GM12872 (cell line): ENCODE measurements around the gene EDN1.

ENCODE experiments used
- TF ChIP-seq, protein P1 (sequence below): IDR thresholded peaks from 3 replicates; pipeline ENCODE4 v1.5.1; 2011; ENCODE audit warnings: low read depth, mild to moderate bottlenecking, low read length, moderate library complexity; ENCODE audit not compliant: insufficient read depth

The EDN1 gene

DNA sequence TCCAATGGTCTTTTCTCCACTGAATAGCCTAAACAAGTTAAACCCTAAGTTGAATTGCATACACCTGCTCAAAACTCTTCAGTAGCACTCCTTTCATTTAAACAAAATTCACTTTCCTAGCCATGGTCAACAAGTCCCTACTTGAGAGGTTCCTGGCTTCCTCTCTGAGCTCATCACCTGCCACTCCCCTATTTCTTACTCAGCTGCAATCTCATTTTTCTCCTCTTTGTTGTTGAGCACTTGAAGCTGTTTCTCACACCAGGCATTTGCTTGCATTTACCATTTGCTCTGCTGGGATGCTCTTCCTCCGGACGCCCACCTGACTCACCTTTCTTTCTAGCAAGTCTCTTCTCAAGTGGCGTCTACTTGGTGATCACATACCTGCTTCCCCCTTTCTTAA is 38.5 kb downstream of the EDN1 start:
- TF ChIP-seq, protein P1, sequence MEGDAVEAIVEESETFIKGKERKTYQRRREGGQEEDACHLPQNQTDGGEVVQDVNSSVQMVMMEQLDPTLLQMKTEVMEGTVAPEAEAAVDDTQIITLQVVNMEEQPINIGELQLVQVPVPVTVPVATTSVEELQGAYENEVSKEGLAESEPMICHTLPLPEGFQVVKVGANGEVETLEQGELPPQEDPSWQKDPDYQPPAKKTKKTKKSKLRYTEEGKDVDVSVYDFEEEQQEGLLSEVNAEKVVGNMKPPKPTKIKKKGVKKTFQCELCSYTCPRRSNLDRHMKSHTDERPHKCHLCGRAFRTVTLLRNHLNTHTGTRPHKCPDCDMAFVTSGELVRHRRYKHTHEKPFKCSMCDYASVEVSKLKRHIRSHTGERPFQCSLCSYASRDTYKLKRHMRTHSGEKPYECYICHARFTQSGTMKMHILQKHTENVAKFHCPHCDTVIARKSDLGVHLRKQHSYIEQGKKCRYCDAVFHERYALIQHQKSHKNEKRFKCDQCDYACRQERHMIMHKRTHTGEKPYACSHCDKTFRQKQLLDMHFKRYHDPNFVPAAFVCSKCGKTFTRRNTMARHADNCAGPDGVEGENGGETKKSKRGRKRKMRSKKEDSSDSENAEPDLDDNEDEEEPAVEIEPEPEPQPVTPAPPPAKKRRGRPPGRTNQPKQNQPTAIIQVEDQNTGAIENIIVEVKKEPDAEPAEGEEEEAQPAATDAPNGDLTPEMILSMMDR = no peak

DNA sequence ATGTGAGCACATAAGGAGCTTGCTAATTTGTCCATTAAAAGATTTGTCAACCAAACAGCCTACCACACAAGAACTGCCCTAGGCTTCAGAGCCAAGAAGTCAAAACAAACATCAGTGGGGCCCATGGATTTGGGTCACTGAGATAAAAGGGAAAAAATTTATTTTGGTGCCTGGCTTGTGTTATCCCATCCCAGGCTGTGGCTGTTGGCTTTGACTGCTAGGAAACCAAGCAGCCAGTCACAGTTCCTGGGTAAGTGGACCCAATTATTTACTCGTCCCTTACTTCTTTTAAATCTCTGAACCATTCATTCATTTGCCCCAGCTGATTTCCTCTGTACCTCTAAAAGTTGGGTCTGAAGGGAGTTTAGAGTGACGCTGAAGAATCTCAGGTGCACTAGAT is 41.3 kb downstream of the EDN1 start:
- TF ChIP-seq, protein P1 = no peak

DNA sequence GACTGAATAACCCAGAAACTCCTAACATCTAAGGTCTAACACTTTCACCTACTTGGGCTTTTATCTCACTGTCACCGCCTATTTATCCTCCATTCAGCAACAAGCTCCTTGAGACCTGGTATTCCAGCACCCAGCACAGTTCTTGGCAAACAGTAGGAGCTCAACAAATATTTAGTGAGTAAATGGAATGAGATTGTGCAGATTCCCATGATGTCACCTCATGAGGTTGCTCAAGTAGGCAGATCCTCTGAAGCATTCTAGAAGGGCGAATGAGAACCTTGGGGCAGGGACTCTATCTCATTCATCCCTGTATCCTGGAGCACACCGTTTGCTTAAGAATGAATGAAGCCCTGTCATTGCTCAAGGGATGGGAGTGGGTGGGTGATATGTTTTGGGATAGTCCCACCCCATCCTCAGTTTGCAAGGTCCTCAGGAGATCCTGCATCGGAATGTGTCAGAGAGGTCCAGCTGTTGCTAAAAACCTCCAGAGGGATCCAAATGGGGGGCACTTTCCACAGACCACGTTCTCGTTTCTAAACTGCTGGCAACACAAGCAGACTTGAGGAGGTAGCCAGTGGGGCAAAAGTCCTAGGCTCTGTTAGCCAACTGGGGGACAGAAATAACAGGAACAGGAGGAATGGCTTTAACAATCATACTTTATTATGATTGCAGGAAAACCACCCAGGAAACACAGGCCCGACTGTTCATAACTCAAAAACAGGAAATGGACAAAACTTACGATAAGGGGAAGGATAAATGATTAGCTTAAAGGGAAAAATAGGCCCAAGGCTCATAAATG is 42.0 kb downstream of the EDN1 start:
- TF ChIP-seq, protein P1 = no peak

DNA sequence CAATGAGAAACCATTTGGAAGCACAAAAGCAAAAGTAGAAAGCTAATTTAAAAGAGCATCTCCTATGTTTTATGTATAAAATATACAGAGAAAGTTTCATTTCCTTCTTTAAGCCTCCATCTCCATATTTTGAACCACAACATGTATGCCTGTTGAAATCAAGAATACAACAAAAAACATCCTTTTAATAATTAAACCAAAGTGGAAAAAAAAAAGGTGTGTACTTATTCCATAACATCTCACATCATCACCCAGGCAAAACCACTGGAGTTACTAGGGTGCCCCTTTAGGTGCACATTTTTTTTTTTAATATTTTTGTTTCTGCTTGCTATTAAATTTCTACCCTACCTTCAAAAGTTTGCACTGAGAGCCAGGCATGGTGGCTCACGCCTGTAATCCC is 43.0 kb downstream of the EDN1 start:
- TF ChIP-seq, protein P1 = no peak

DNA sequence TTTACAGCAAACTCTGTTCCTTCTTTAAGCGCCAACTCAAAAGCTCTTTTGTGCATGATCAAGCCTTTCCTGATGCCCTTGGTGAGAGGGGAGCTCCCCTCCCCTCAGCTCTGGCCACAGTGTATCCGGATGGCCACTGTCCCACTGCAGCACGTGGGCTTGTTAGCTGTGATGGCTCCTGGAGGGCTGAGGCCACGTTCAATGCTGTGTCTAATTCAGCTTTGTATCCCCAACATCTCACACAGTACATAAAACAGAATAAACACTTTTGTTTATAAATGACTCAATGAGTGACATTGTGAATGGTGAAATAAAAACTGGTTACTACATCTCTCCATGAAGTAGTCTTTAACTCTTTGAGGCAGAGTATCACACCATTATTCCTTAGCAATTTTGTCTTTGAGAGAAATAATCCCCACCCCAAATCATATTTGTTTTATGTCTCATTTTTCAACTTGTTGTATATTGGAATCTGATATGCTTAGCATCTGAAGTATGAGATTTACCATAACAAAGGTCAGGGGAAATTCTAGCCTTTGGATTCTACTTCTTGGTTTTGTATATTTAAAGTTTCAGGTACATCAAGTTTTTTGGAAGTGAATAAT is 44.5 kb downstream of the EDN1 start:
- TF ChIP-seq, protein P1 = no peak

DNA sequence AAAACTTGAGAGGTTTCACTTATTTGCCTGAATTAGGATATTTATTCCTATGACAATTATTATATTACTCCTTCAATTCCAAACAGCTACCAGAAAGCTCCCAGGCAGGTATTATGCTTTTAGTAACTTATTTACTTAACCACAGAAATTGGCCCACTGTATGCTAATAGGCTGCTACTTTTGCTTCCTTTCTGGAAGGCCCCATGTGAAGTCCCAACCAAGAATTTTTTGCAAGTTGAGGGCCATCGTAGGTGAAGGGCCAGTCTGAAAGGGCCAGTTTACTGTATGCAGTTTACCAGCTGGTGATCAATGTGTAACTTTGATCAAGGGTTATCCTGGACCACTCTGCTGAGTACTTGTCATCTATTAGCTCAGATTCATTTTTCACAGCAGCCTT is 45.0 kb downstream of the EDN1 start:
- TF ChIP-seq, protein P1 = no peak

DNA sequence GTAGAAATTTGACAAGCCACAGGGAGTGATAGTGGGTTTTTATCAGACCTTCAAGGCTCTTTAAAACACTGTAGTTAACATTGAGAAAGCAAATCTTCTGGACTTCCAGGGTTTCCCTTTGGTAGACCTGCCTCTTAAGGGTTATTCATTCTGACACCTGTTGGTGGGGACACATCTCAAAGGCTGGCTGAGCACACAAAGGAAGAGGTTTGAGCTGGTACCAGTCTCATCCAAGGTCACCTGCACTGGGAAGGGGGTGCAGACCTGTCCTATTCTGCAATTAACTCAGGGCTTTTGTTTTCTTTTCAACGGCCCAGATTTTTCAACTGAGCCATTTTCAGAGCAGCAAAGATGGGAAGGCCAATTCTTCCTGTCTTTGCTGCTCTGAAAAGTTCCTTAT is 45.6 kb downstream of the EDN1 start:
- TF ChIP-seq, protein P1 = peak; percentile 33; the same call in 2 of the 3 replicates
